Measurements from ENCODE around the gene KCNH2. TPM values are rescaled to one million over a fixed set of nuclear protein-coding genes. Genes with fewer than 3 reads are reported as not detected.
A peak's percentile ranks its signal among the peaks of the same experiment; 100 is the strongest.

KCNH2 gene
- total and polyA plus RNA-seq, 2 of the 13 experiments (the other 11 are each of a cell fraction or from before 2014, with no cell fraction given): 0.09 to 0.11 TPM

DNA sequence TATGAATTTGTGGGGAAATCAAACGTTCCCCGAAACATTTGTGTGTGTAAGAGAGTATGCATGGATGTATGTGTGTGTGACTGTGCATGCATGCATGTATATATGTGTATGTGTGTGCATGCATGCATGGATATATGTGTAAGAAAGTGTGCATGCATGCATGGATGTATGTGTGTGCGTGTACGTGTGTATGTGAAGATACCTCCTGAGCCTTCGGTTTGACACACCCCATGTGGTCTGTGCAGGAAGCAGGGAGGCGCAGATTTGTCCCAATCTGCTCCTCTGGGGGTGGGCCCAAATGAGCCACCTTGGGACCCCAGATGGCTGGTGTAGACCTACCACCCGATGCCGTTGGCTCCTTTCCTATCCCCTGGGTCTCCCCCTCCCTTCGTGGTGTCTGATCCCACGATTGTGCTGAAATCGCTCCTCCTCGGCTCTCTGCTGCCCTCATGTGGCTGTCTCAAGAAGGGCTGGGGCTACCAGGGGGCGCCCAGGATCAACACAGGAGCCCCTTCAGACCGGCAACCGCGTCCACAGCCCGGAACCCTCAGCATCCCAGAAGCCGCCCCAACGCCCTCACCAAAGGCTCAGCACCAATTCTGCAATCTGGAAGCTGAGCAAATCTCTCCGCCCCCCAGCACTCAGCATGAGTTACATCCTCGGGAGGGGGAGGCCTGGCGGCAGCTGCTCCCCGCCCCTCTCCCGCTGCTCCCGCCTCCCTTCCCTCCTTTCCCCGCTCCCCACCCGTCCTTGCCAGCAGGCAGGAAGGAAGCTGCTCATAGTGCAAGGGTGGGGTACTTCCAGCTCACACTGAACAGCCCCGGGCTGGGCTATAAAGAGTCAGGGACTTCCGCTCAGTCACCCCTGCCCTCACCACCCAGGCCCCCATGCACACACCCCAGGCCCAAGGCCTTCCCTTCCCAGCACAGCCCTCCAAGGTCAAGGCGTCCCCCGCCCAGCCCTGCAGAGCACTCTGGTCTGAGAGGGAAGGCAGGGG, 10.4 kb upstream of the KCNH2 start:
- no peaks in the 10 kb centered on the region for H3K9me3 ChIP-seq (ENCODE audit: low read length)
- DNase-seq (ENCODE audit: low spot score): no peak
- intact Hi-C loops (cut with micrococcal nuclease; ENCODE audit: unreplicated experiment): loop anchor here (1.0 kb wide), 1 partner anchor 90 kb away; no protein-coding TSS in a partner anchor
- 28% methylated on average over 15 of the region's 31 CpGs for WGBS (ENCODE audit: low lambda C conversion rate)
- no peaks in the 10 kb centered on the region for H3K4me1 ChIP-seq (ENCODE audit: insufficient read depth, low read length)
- 0 out of 2 replicates have a peak, but pooled peaks cover 5% of the 10 kb centered on the region for H4K20me1 ChIP-seq (ENCODE audit: insufficient read depth, low read length)
- no peak overlapping the region for H3K4me3 ChIP-seq (replicated peaks in 1 of 3; ENCODE audit: insufficient read depth in 1 of 3, low read depth in 2 of 3, low read length in 3 of 3)
- in situ Hi-C loops (cut with HindIII; ENCODE audit: extremely low pct_ligation_motif_present, low pct_unique_long_range_greater_than_20kb): loop anchor here (5.0 kb wide), 1 partner anchor 91 kb away; no protein-coding TSS in a partner anchor
- no peak overlapping the region for H2AFZ ChIP-seq (ENCODE audit: low read length)
- H3K36me3 ChIP-seq (replicated peaks in 1 of 2; ENCODE audit: control insufficient read depth in 1 of 2, insufficient read depth in 2 of 2, low read length in 2 of 2): no peaks in the 10 kb centered on the region
- ChIA-PET CTCF (ENCODE audit: low intra/inter-chr PET ratio, low total read pairs) (interaction anchor here (1.6 to 1.9 kb wide), 3 partner anchors 23 to 90 kb away, joined by 4 to 13 read pairs (median 7); no protein-coding TSS in a partner anchor), POLR2A (no interaction called here)
- peak; percentile 56 for ATAC-seq
- peaks cover 4 to 42% of the 10 kb centered on the region in 2 experiments; a peak in 4 of 5 replicates for H3K27me3 ChIP-seq (ENCODE audit: control insufficient read depth in 1 of 2, insufficient read depth in 2 of 2, low read length in 2 of 2)
- no peak overlapping the region for H3K9ac ChIP-seq (ENCODE audit: insufficient read depth, low read depth, low read length)
- FAIRE-seq: no peak
- H3K27ac ChIP-seq (ENCODE audit: extremely low read length, insufficient read depth, low read length): no peak overlapping the region
- H3K79me2 ChIP-seq (ENCODE audit: insufficient read depth, low read length): no peaks in the 10 kb centered on the region
- H3K4me2 ChIP-seq (ENCODE audit: low read depth, low read length): no peak overlapping the region
- BruUV-seq (replicated peaks): no TSS peak
- TF ChIP-seq MYC (CRISPR knock-in tag; IDR thresholded peaks at IDR 0.05; ENCODE audit: borderline replicate concordance): peak; percentile 26; the same call in 1 of the 2 replicates
- no peak for TF ChIP-seq PREB (CRISPR knock-in tag; IDR thresholded peaks at IDR 0.05)
- peak; percentile 54; the same call in 1 of the 2 replicates for TF ChIP-seq PATZ1 (CRISPR knock-in tag; IDR thresholded peaks at IDR 0.05)
- no peak for TF ChIP-seq ZNF484 (CRISPR knock-in tag; IDR thresholded peaks at IDR 0.05; ENCODE audit: borderline replicate concordance, low read depth)
- TF ChIP-seq ZNF687 (CRISPR knock-in tag; IDR thresholded peaks at IDR 0.05): peak; percentile 23; the same call in 1 of the 2 replicates
- TF ChIP-seq STAG1 (CRISPR knock-in tag; IDR thresholded peaks at IDR 0.05): peak; percentile 82
- TF ChIP-seq, protein P1, sequence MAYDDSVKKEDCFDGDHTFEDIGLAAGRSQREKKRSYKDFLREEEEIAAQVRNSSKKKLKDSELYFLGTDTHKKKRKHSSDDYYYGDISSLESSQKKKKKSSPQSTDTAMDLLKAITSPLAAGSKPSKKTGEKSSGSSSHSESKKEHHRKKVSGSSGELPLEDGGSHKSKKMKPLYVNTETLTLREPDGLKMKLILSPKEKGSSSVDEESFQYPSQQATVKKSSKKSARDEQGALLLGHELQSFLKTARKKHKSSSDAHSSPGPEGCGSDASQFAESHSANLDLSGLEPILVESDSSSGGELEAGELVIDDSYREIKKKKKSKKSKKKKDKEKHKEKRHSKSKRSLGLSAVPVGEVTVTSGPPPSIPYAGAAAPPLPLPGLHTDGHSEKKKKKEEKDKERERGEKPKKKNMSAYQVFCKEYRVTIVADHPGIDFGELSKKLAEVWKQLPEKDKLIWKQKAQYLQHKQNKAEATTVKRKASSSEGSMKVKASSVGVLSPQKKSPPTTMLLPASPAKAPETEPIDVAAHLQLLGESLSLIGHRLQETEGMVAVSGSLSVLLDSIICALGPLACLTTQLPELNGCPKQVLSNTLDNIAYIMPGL (CRISPR knock-in tag; IDR thresholded peaks at IDR 0.05; ENCODE audit: borderline replicate concordance in 1 of 2, low read depth in 1 of 2): 0 out of 4 replicates have a peak, but pooled peaks of 1 of the 2 experiments have one; percentile 22
- TF ChIP-seq ZFY (CRISPR knock-in tag; IDR thresholded peaks at IDR 0.05): 0 out of 2 replicates have a peak, but pooled peaks have one; percentile 17
- TF ChIP-seq, protein P2, sequence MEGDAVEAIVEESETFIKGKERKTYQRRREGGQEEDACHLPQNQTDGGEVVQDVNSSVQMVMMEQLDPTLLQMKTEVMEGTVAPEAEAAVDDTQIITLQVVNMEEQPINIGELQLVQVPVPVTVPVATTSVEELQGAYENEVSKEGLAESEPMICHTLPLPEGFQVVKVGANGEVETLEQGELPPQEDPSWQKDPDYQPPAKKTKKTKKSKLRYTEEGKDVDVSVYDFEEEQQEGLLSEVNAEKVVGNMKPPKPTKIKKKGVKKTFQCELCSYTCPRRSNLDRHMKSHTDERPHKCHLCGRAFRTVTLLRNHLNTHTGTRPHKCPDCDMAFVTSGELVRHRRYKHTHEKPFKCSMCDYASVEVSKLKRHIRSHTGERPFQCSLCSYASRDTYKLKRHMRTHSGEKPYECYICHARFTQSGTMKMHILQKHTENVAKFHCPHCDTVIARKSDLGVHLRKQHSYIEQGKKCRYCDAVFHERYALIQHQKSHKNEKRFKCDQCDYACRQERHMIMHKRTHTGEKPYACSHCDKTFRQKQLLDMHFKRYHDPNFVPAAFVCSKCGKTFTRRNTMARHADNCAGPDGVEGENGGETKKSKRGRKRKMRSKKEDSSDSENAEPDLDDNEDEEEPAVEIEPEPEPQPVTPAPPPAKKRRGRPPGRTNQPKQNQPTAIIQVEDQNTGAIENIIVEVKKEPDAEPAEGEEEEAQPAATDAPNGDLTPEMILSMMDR (CRISPR knock-in tag; IDR thresholded peaks at IDR 0.05): peak; percentile 73

All from HepG2 (cell line).